HG03097 (cell line): Measurements from ENCODE around the gene TSPAN9.

Source experiments
- ATAC-seq: cut with Tn5 transposase; IDR thresholded peaks from one replicate; pipeline ENCODE4 v1.9.1; 2021; ENCODE audit not compliant: unreplicated experiment, low FRiP score

The TSPAN9 gene

GRCh38 chr12:3323002-3323685 lies 246.0 kb downstream of the TSPAN9 start:
- no peak for ATAC-seq

- ATAC-seq: no peak
Observed at GRCh38 chr12:3325736-3326135, 248.6 kb downstream of the TSPAN9 start.

- no peak for ATAC-seq
Observed at GRCh38 chr12:3326156-3326849, 249.1 kb downstream of the TSPAN9 start.

- ATAC-seq: no peak
Observed at GRCh38 chr12:3326850-3327780, 249.9 kb downstream of the TSPAN9 start.

- no peak for ATAC-seq
Observed at GRCh38 chr12:3328081-3328480, 250.9 kb downstream of the TSPAN9 start.

- ATAC-seq: no peak
Observed at GRCh38 chr12:3328571-3328970, 251.4 kb downstream of the TSPAN9 start.

- no peak for ATAC-seq
Observed at GRCh38 chr12:3329361-3329760, 252.2 kb downstream of the TSPAN9 start.

GRCh38 chr12:3330976-3331510 lies 253.9 kb downstream of the TSPAN9 start:
- no peak for ATAC-seq

GRCh38 chr12:3332188-3332587 lies 255.0 kb downstream of the TSPAN9 start:
- ATAC-seq: no peak

- no peak for ATAC-seq
Observed at GRCh38 chr12:3333583-3333982, 256.4 kb downstream of the TSPAN9 start.

- no peak for ATAC-seq
Observed at GRCh38 chr12:3333991-3334391, 256.8 kb downstream of the TSPAN9 start.

- no peak for ATAC-seq
Observed at GRCh38 chr12:3335078-3335487, 257.9 kb downstream of the TSPAN9 start.
